ENCODE measurements around the gene CTSS.

DNA sequence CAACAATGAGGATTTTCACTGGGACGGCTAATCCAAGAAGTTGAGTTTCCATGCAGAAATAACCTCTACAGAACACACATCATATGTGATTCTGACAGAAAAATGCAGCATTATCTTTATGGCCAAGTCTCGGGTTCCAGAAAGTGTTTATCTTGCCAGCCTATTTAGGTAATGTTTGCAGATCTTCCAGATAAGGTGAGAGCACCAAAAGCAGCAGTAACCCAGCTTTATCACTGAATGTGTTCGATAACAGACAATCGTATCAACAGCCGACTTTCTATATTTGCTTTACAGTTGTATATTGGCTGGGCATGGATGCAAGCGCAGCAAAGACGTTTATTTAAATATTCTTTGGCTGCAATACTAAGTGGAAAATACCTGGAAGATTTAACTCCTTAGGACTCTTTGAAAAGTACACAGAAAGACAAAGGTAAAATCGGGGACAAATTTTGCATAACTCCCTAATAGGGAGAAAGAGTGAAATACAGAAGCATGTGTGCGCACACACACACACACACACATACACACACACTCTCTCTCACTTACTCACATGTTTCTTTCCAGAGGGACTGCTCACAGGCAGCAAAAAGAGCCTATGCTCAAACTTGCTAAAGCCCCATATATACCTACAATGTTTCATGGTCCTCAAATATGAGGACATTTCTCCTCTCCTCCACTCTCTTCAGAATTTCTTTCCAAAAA is 45.5 kb upstream of the CTSS start:
- TF ChIP-seq, protein P1, sequence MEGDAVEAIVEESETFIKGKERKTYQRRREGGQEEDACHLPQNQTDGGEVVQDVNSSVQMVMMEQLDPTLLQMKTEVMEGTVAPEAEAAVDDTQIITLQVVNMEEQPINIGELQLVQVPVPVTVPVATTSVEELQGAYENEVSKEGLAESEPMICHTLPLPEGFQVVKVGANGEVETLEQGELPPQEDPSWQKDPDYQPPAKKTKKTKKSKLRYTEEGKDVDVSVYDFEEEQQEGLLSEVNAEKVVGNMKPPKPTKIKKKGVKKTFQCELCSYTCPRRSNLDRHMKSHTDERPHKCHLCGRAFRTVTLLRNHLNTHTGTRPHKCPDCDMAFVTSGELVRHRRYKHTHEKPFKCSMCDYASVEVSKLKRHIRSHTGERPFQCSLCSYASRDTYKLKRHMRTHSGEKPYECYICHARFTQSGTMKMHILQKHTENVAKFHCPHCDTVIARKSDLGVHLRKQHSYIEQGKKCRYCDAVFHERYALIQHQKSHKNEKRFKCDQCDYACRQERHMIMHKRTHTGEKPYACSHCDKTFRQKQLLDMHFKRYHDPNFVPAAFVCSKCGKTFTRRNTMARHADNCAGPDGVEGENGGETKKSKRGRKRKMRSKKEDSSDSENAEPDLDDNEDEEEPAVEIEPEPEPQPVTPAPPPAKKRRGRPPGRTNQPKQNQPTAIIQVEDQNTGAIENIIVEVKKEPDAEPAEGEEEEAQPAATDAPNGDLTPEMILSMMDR (conservative IDR thresholded peaks at IDR 0.05 in 1 of 2, IDR thresholded peaks at IDR 0.05 in 1 of 2; ENCODE audit: low read depth in 1 of 2, low read length in 2 of 2) = no peak
- TF ChIP-seq EZH2 (IDR thresholded peaks at IDR 0.05; ENCODE audit: low read length, missing control alignments) = no peak

Measured in fibroblast of lung (primary cell).